OCI-LY7 (cell line): ENCODE measurements around the gene DCP1B. TPM values are rescaled to one million over a fixed set of nuclear protein-coding genes. Genes with fewer than 3 reads are reported as not detected.
A peak's percentile ranks its signal among the peaks of the same experiment; 100 is the strongest.

Experiments
- BruUV-seq: library from RNA; stranded (reverse); fragments of 400-500 nt; replicated peaks from 2 replicates; lab custom pipeline; 2021; lab: Mats Ljungman, UMichigan
- CTCF ChIA-PET: fragments of 300-600 bp; sonication (Branson Sonifier 250); formaldehyde crosslinking; loops from one replicate; lab custom pipeline; 2022; ENCODE audit warnings: antibody characterized with exemption; ENCODE audit not compliant: unreplicated experiment; lab: Charles Lee
- POLR2A ChIA-PET: fragments of 300-600 bp; sonication (Branson Sonifier 250); formaldehyde crosslinking; loops from one replicate; lab custom pipeline; 2022; ENCODE audit warnings: antibody characterized with exemption; lab: Charles Lee
- DNase-seq: peaks from one replicate; pipeline ENCODE4 v3.0.0-alpha.2; 2015; ENCODE audit warnings: low spot score
- H2AFZ ChIP-seq: fragments of 200-600 bp; sonication (generic), shearing (Covaris generic); 2 replicates; pipeline ENCODE4 v1.6.1; 2014; ENCODE audit warnings: mild to moderate bottlenecking, antibody characterized with exemption, low read length, moderate library complexity
- H3K27ac ChIP-seq: fragments of 200-600 bp; sonication (generic); 2 replicates; pipeline ENCODE4 v1.5.1; 2014; ENCODE audit warnings: mixed run types, low read depth, mild to moderate bottlenecking, moderate library complexity, low read length, inconsistent platforms; ENCODE audit not compliant: poor library complexity, severe bottlenecking
- H3K36me3 ChIP-seq: fragments of 200-600 bp; sonication (generic); 2 replicates; pipeline ENCODE4 v1.6.1; 2014; ENCODE audit warnings: mild to moderate bottlenecking, antibody characterized with exemption, low read length, moderate library complexity, mixed read lengths; ENCODE audit not compliant: insufficient read depth
- H3K4me1 ChIP-seq: fragments of 200-600 bp; sonication (generic); 2 replicates; pipeline ENCODE4 v1.5.1; 2014; ENCODE audit warnings: mild to moderate bottlenecking, low read length; ENCODE audit not compliant: insufficient read depth, poor library complexity, severe bottlenecking
- H3K4me2 ChIP-seq: fragments of 200-600 bp; sonication (generic); 2 replicates; pipeline ENCODE4 v1.6.1; 2014; ENCODE audit warnings: mild to moderate bottlenecking, low read length
- H3K4me3 ChIP-seq: fragments of 200-600 bp; sonication (generic); 2 replicates; pipeline ENCODE4 v1.5.1; 2014; ENCODE audit warnings: mild to moderate bottlenecking, low read depth, low read length; ENCODE audit not compliant: poor library complexity, severe bottlenecking
- H3K79me2 ChIP-seq: fragments of 200-600 bp; sonication (generic); 2 replicates; pipeline ENCODE4 v1.6.1; 2016; ENCODE audit warnings: low read depth, mild to moderate bottlenecking, low read length, moderate library complexity, mixed read lengths; ENCODE audit not compliant: insufficient read depth
- H3K9me2 ChIP-seq: fragments of 200-600 bp; sonication (generic); 2 replicates; pipeline ENCODE4 v1.6.1; 2016; ENCODE audit warnings: mild to moderate bottlenecking, low read length, mixed read lengths; ENCODE audit not compliant: insufficient read depth
- H3K9me3 ChIP-seq: fragments of 200-600 bp; sonication (generic); 2 replicates; pipeline ENCODE4 v1.6.1; 2014; ENCODE audit warnings: mild to moderate bottlenecking, mixed run types, low read length, mixed read lengths
- H4K20me1 ChIP-seq: fragments of 200-600 bp; sonication (generic); 2 replicates; pipeline ENCODE4 v1.6.1; 2014; ENCODE audit warnings: mild to moderate bottlenecking, antibody characterized with exemption, low read length, moderate library complexity, mixed read lengths; ENCODE audit not compliant: insufficient read depth
- CTCF ChIP-seq: fragments of 200-600 bp; sonication (generic); conservative IDR thresholded peaks from 2 replicates; pipeline ENCODE4 v1.5.1; 2014; ENCODE audit warnings: mild to moderate bottlenecking, antibody characterized with exemption, low read length, moderate library complexity, mixed read lengths
- EZH2phosphoT487 ChIP-seq: fragments of 200-600 bp; sonication (generic); IDR thresholded peaks from 2 replicates; pipeline ENCODE4 v1.6.1; 2018; ENCODE audit warnings: low read depth, borderline replicate concordance, mild to moderate bottlenecking, mixed run types, antibody characterized with exemption, low read length, moderate library complexity, mixed read lengths
- intact Hi-C: fragments of 100-400 bp; cut with micrococcal nuclease; formaldehyde crosslinking; loops from one replicate; pipeline ENCODE4 v1.10.0; 2022; ENCODE audit not compliant: unreplicated experiment
- total RNA-seq, 2 experiments: library from RNA; depleted of rRNA in 1 of 2; stranded (reverse); fragments of >200 nt in 1 of 2; shearing (Covaris generic) in 1 of 2; gene quantifications; 2 replicates each; pipeline ENCODE4 v1.2.3, GENCODE V29; 2014 to 2022

The DCP1B gene
- total RNA-seq, 2 experiments from 2014 or later = 14.2 to 15.5 TPM

- Histone ChIP-seq H3K9me2 (no peaks in the 10 kb centered on the region), H3K9me3 (no peaks in the 10 kb centered on the region), H3K4me2 (no peak overlapping the region), H3K4me3 (no peak overlapping the region), H3K79me2 (no peaks in the 10 kb centered on the region), H4K20me1 (no peaks in the 10 kb centered on the region), H3K4me1 (no peaks in the 10 kb centered on the region), H3K27ac (no peak overlapping the region), H3K36me3 (no peaks in the 10 kb centered on the region), H2AFZ (no peak overlapping the region)
- no peak for TF ChIP-seq CTCF
- no peak for TF ChIP-seq EZH2phosphoT487
- POLR2A ChIA-PET = interaction anchor here (0.8 kb wide), 1 partner anchor 11 kb away, joined by 3 read pairs; no protein-coding TSS in a partner anchor
- CTCF ChIA-PET = no interaction called here
- DNase-seq = no peak
- intact Hi-C loops = no loop called here
- no TSS peak for BruUV-seq
These were observed 7.7 kb upstream of the DCP1B start for GRCh38 chr12:2011643-2012607.

GRCh38 chr12:2009623-2010022 is 5.4 kb upstream of the DCP1B start:
- Histone ChIP-seq H2AFZ (no peak overlapping the region), H3K27ac (no peak overlapping the region), H3K9me3 (no peaks in the 10 kb centered on the region), H3K9me2 (no peaks in the 10 kb centered on the region), H3K4me2 (no peak overlapping the region), H3K4me1 (peaks cover 2% of the 10 kb centered on the region), H3K36me3 (no peaks in the 10 kb centered on the region), H4K20me1 (no peaks in the 10 kb centered on the region), H3K79me2 (no peaks in the 10 kb centered on the region), H3K4me3 (no peak overlapping the region)
- BruUV-seq = no TSS peak
- no peak for DNase-seq
- intact Hi-C loops = no loop called here
- TF ChIP-seq EZH2phosphoT487 (no peak), CTCF (peak; percentile 58)
- ChIA-PET POLR2A (no interaction called here), CTCF (no interaction called here)

GRCh38 chr12:2008677-2009076 is 4.4 kb upstream of the DCP1B start:
- BruUV-seq = no TSS peak
- Histone ChIP-seq H2AFZ (no peak overlapping the region), H3K79me2 (peaks cover 1% of the 10 kb centered on the region; the same call in 1 of the 2 replicates), H3K4me3 (no peak overlapping the region), H3K36me3 (no peaks in the 10 kb centered on the region), H3K4me2 (no peak overlapping the region), H3K9me3 (no peaks in the 10 kb centered on the region), H4K20me1 (no peaks in the 10 kb centered on the region), H3K27ac (no peak overlapping the region), H3K9me2 (no peaks in the 10 kb centered on the region), H3K4me1 (peaks cover 4% of the 10 kb centered on the region)
- TF ChIP-seq CTCF (no peak), EZH2phosphoT487 (no peak)
- no peak for DNase-seq
- ChIA-PET CTCF (no interaction called here), POLR2A (no interaction called here)
- intact Hi-C loops = no loop called here
